NT2/D1 (cell line): ENCODE results near the gene CDC6.

ENCODE experiments used
- YY1 ChIP-seq: IDR thresholded peaks from 2 replicates; pipeline ENCODE4 v1.6.1; 2011; ENCODE audit not compliant: insufficient read length, insufficient read depth
- ZNF274 ChIP-seq: IDR thresholded peaks from 2 replicates; pipeline ENCODE4 v1.6.1; 2011; ENCODE audit warnings: mild to moderate bottlenecking, low read depth, low read length

GRCh38 chr17:40281663-40282062, 6.0 kb upstream of the CDC6 start:
- TF ChIP-seq YY1 (no peak), ZNF274 (no peak)
